ENCODE data around the gene SEMA3E. TPM values are rescaled to one million over a fixed set of nuclear protein-coding genes. Genes with fewer than 3 reads are reported as not detected.

Gene SEMA3E
- total and polyA plus RNA-seq, 9 of the 15 experiments (the other 6 are each of a cell fraction or from before 2014, with no cell fraction given) = 0.01 to 1.4 (median 0.14) TPM; not detected in 2

GRCh38 chr7:83640240-83640639 lies 8.7 kb downstream of the SEMA3E start (continued):
- no peak for TF ChIP-seq MEF2A (IDR thresholded peaks at IDR 0.05; ENCODE audit: control insufficient read depth, low read depth, low read length)
- no peak for TF ChIP-seq MEIS2 (IDR thresholded peaks at IDR 0.05; ENCODE audit: partially characterized antibody)
- no peak for TF ChIP-seq OTX1 (CRISPR knock-in tag; IDR thresholded peaks at IDR 0.05)
- no peak for TF ChIP-seq ID3 (CRISPR knock-in tag; IDR thresholded peaks at IDR 0.05)
- TF ChIP-seq ID3 (tag; IDR thresholded peaks at IDR 0.05) = no peak
- TF ChIP-seq, protein P1, sequence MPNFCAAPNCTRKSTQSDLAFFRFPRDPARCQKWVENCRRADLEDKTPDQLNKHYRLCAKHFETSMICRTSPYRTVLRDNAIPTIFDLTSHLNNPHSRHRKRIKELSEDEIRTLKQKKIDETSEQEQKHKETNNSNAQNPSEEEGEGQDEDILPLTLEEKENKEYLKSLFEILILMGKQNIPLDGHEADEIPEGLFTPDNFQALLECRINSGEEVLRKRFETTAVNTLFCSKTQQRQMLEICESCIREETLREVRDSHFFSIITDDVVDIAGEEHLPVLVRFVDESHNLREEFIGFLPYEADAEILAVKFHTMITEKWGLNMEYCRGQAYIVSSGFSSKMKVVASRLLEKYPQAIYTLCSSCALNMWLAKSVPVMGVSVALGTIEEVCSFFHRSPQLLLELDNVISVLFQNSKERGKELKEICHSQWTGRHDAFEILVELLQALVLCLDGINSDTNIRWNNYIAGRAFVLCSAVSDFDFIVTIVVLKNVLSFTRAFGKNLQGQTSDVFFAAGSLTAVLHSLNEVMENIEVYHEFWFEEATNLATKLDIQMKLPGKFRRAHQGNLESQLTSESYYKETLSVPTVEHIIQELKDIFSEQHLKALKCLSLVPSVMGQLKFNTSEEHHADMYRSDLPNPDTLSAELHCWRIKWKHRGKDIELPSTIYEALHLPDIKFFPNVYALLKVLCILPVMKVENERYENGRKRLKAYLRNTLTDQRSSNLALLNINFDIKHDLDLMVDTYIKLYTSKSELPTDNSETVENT (CRISPR knock-in tag; IDR thresholded peaks at IDR 0.05) = no peak
- no peak for TF ChIP-seq ZNF449 (CRISPR knock-in tag; IDR thresholded peaks at IDR 0.05)
